ENCODE data around the gene GPX6.

DNA sequence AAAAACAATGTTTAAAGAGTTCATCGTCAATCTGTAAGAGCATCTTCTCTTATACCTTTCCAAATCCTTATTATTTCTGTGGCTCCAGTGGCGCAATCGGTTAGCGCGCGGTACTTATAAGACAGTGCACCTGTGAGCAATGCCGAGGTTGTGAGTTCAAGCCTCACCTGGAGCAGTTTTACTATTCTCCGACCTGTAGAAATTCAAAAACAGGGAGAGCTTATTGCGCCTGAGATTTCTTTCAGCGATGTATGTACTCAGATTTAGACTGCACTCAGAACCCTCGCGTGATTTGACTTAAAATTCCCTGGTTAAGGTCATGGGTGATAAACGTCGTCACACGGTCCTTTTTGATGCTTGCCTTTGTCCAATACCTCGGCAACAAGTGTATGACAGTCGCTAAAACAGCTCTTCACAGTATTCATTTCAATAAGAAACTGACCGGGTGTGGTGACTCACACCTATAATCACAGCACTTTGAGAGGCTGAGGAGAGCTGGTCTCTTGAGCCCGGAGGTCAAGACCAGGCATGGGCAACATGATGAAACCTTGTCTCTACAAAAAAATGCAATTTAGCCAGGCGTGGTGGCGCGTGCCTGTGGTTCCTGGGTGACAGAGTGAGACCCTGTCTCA, 22.0 kb upstream of the GPX6 start:
- no peak for TF ChIP-seq CTCF (IDR thresholded peaks at IDR 0.05)
- no peak for TF ChIP-seq POLR2A (IDR thresholded peaks at IDR 0.05)

Data from thyroid gland (tissue), 4 donors.